Gastrocnemius medialis (tissue), 4 donors: ENCODE measurements around the gene COL5A2. TPM values are rescaled to one million over a fixed set of nuclear protein-coding genes. Genes with fewer than 3 reads are reported as not detected.

Experiments used
- ATAC-seq, 2 donors: fragments of 150-250 bp; one replicate each; pipeline ENCODE4 v1.9.1; 2016
- DNase-seq, 2 donors: peaks; one replicate each; pipeline ENCODE4 v3.0.0-alpha.2; 2019
- H3K27ac ChIP-seq, 4 donors: fragments of 200-600 bp; sonication (generic); 1 replicate in 1 of 4; 2 replicates in 3 of 4; pipeline ENCODE4 v1.5.1; 2016 to 2018; ENCODE audit warnings: mild to moderate bottlenecking in 2 of 4, moderate library complexity in 1 of 4
- H3K27me3 ChIP-seq, 3 donors: fragments of 200-600 bp; sonication (generic) in 2 of 3; 1 replicate in 1 of 3; 2 replicates in 2 of 3; pipeline versions ENCODE4 v1.5.1 to v1.6.0; 2016 to 2019; ENCODE audit warnings: mild to moderate bottlenecking in 1 of 3, moderate library complexity in 1 of 3
- H3K36me3 ChIP-seq, 2 donors: fragments of 200-600 bp; sonication (generic) in 1 of 2; one replicate each; pipeline ENCODE4 v1.5.1; 2017 to 2018
- H3K4me1 ChIP-seq, 2 donors: fragments of 200-600 bp; sonication (generic) in 1 of 2; one replicate each; pipeline ENCODE4 v1.5.1; 2016 to 2017; ENCODE audit warnings: mild to moderate bottlenecking in 2 of 2
- H3K4me3 ChIP-seq, 4 donors: fragments of 200-600 bp; sonication (generic) in 3 of 4; 1 replicate in 1 of 4; 2 replicates in 3 of 4; pipeline ENCODE4 v1.5.1; 2016 to 2019; ENCODE audit warnings: mild to moderate bottlenecking in 2 of 4
- H3K9me3 ChIP-seq, 3 donors: fragments of 200-600 bp; sonication (generic) in 2 of 3; 1 replicate in 1 of 3; 2 replicates in 2 of 3; pipeline ENCODE4 v1.5.1; 2016 to 2019
- CTCF ChIP-seq, 5 experiments: fragments of 450-650 bp in 3 of 5; fragments of 200-600 bp in 2 of 5; sonication (generic) in 2 of 5; IDR thresholded peaks in 4 of 5; conservative IDR thresholded peaks in 1 of 5; 1 replicate in 4 of 5; 2 replicates in 1 of 5; pipeline ENCODE4 v1.5.1; 2016 to 2019; ENCODE audit warnings: antibody characterized with exemption in 5 of 5, mild to moderate bottlenecking in 3 of 5, moderate library complexity in 3 of 5
- POLR2A ChIP-seq, 2 donors: fragments of 450-650 bp; IDR thresholded peaks; one replicate each; pipeline ENCODE4 v1.6.1; 2017; ENCODE audit warnings: antibody characterized with exemption in 2 of 2, mild to moderate bottlenecking in 2 of 2, moderate library complexity in 2 of 2
- in situ Hi-C, 4 donors: fragments of 200-750 bp; cut with MboI; loops; one replicate each; pipeline versions ENCODE4 v1.15.0 to v1.8.0; 2017; ENCODE audit warnings: low sequenced_read_pairs in 4 of 4
- intact Hi-C: fragments of 100-400 bp; cut with DNase I; formaldehyde crosslinking; loops from one replicate; pipeline ENCODE4 v1.15.1; 2023; ENCODE audit warnings: low total_unique reads
- total RNA-seq, 4 donors: library from RNA; depleted of rRNA; stranded (reverse); fragments of >200 nt; gene quantifications; one replicate each; pipeline versions ENCODE4 v1.1.0 to v1.2.3, GENCODE V29; 2016

The COL5A2 gene
- total RNA-seq, 4 donors from 2014 or later, result 4.4 to 9.8 (median 6.2) TPM

- no peak overlapping the region for H3K4me3 ChIP-seq
- in situ Hi-C loops, result no loop called here
- TF ChIP-seq POLR2A (IDR thresholded peaks at IDR 0.05) (no peak), CTCF (IDR thresholded peaks at IDR 0.05 in 4 of 5, conservative IDR thresholded peaks at IDR 0.05 in 1 of 5) (no peak)
- DNase-seq, result peak in 1 of 2 donors; percentile 34
- ATAC-seq, result peak in 1 of 2 donors; percentile 61
- H3K27me3 ChIP-seq, result no peaks in the 10 kb centered on the region
- peaks cover 0 to 7% of the 10 kb centered on the region in 2 donors for H3K4me1 ChIP-seq
- H3K27ac ChIP-seq, result no peak overlapping the region
- no peaks in the 10 kb centered on the region for H3K9me3 ChIP-seq
- no peaks in the 10 kb centered on the region for H3K36me3 ChIP-seq
- intact Hi-C loops, result no loop called here
Measured at GRCh38 chr2:189076572-189076971, 103.0 kb downstream of the COL5A2 start.

- H3K36me3 ChIP-seq, result no peaks in the 10 kb centered on the region
- H3K9me3 ChIP-seq, result no peaks in the 10 kb centered on the region
- intact Hi-C loops (no loop called here), in situ Hi-C loops (no loop called here)
- no peak overlapping the region for H3K27ac ChIP-seq
- no peak for ATAC-seq
- H3K4me1 ChIP-seq, result peaks cover 0 to 4% of the 10 kb centered on the region in 2 donors
- H3K4me3 ChIP-seq, result no peak overlapping the region
- no peak for DNase-seq
- H3K27me3 ChIP-seq, result no peaks in the 10 kb centered on the region
- TF ChIP-seq POLR2A (IDR thresholded peaks at IDR 0.05) (no peak), CTCF (IDR thresholded peaks at IDR 0.05 in 4 of 5, conservative IDR thresholded peaks at IDR 0.05 in 1 of 5) (no peak)
Measured at GRCh38 chr2:189076120-189076519, 103.4 kb downstream of the COL5A2 start.

- intact Hi-C loops, result no loop called here
- Histone ChIP-seq H3K9me3 (no peaks in the 10 kb centered on the region), H3K27ac (no peak overlapping the region), H3K27me3 (no peaks in the 10 kb centered on the region), H3K4me3 (no peak overlapping the region), H3K4me1 (peaks cover 0 to 7% of the 10 kb centered on the region in 2 donors), H3K36me3 (no peaks in the 10 kb centered on the region)
- no peak for ATAC-seq
- in situ Hi-C loops, result no loop called here
- DNase-seq, result no peak
- TF ChIP-seq POLR2A (IDR thresholded peaks at IDR 0.05), result no peak
- no peak for TF ChIP-seq CTCF (IDR thresholded peaks at IDR 0.05 in 4 of 5, conservative IDR thresholded peaks at IDR 0.05 in 1 of 5)
Measured at GRCh38 chr2:189074506-189074905, 105.1 kb downstream of the COL5A2 start.

- Histone ChIP-seq H3K9me3 (no peaks in the 10 kb centered on the region), H3K27me3 (no peaks in the 10 kb centered on the region), H3K27ac (no peak overlapping the region), H3K36me3 (no peaks in the 10 kb centered on the region), H3K4me3 (no peak overlapping the region), H3K4me1 (peaks cover 0 to 7% of the 10 kb centered on the region in 2 donors)
- intact Hi-C loops (no loop called here), in situ Hi-C loops (no loop called here)
- TF ChIP-seq CTCF (IDR thresholded peaks at IDR 0.05 in 4 of 5, conservative IDR thresholded peaks at IDR 0.05 in 1 of 5) (no peak), POLR2A (IDR thresholded peaks at IDR 0.05) (no peak)
- ATAC-seq, result no peak
- no peak for DNase-seq
Measured at GRCh38 chr2:189072036-189072435, 107.5 kb downstream of the COL5A2 start.
